ENCODE results near the gene FOXC2. TPM values are rescaled to one million over a fixed set of nuclear protein-coding genes. Genes with fewer than 3 reads are reported as not detected.

FOXC2 gene
- total and polyA plus RNA-seq, 2 donors (not counting 3 experiments of a cell fraction or from before 2014, with no cell fraction given), result 7.7 to 44.0 TPM

- intact Hi-C loops (cut with micrococcal nuclease) (no loop called here), dilution Hi-C loops (cut with MboI; ENCODE audit: extremely low pct_ligation_motif_present, low sequenced_read_pairs) (no loop called here)
- no peak overlapping the region for H3K9ac ChIP-seq (replicated peaks; ENCODE audit: extremely low read depth, insufficient read depth, low read length)
- no peaks in the 10 kb centered on the region for H3K9me1 ChIP-seq (replicated peaks; ENCODE audit: control insufficient read depth, extremely low read depth, insufficient read depth, low read length)
- CTCF ChIA-PET, result interaction anchor here (1.2 to 1.3 kb wide), 2 partner anchors 15 to 460 kb away, joined by 4 read pairs; no protein-coding TSS in a partner anchor
- H3K4me1 ChIP-seq (ENCODE audit: control insufficient read depth, extremely low read depth, insufficient read depth, low read length), result no peaks in the 10 kb centered on the region
- H4K20me1 ChIP-seq (replicated peaks; ENCODE audit: control insufficient read depth, extremely low read depth, insufficient read depth, low read length), result no peaks in the 10 kb centered on the region
- DNase-seq (ENCODE audit: low read depth, low spot score) (no peak), FAIRE-seq (no peak)
- no peaks in the 10 kb centered on the region for H3K79me2 ChIP-seq (ENCODE audit: control insufficient read depth, insufficient read depth, low read length)
- no TSS peak for BruUV-seq (replicated peaks)
- TF ChIP-seq POLR2A (IDR thresholded peaks at IDR 0.05; ENCODE audit: low read depth, low read length) (no peak), JUN (IDR thresholded peaks at IDR 0.05; ENCODE audit: borderline replicate concordance, insufficient read depth, insufficient read length, low read depth) (no peak), MYC (IDR thresholded peaks at IDR 0.05; ENCODE audit: low read depth, low read length) (no peak), CTCF (IDR thresholded peaks at IDR 0.05; ENCODE audit: extremely low read depth in 1 of 2, insufficient read depth in 1 of 2, low read depth in 1 of 2, low read length in 2 of 2) (no peak), FOS (IDR thresholded peaks at IDR 0.05; ENCODE audit: borderline replicate concordance, insufficient read depth, low read length) (no peak), GATA2 (IDR thresholded peaks at IDR 0.05; ENCODE audit: insufficient read depth, insufficient read length, low read depth, low read length) (no peak), EZH2 (IDR thresholded peaks at IDR 0.05; ENCODE audit: borderline replicate concordance, low read depth, low read length, severe bottlenecking) (no peak), POLR2AphosphoS5 (IDR thresholded peaks at IDR 0.05; ENCODE audit: insufficient read depth, low read depth, low read length) (no peak)
- TF ChIP-seq, protein P1, sequence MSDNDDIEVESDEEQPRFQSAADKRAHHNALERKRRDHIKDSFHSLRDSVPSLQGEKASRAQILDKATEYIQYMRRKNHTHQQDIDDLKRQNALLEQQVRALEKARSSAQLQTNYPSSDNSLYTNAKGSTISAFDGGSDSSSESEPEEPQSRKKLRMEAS (IDR thresholded peaks at IDR 0.05; ENCODE audit: insufficient read depth, insufficient read length), result no peak
- no peak overlapping the region for H2AFZ ChIP-seq (ENCODE audit: low read depth, low read length)
- POLR2A ChIA-PET, result no interaction called here
- H3K27me3 ChIP-seq (ENCODE audit: control insufficient read depth in 2 of 2, insufficient read depth in 2 of 2, low read length in 2 of 2), result no peaks in the 10 kb centered on the region
- no peak overlapping the region for H3K4me3 ChIP-seq (replicated peaks in 1 of 3; ENCODE audit: insufficient read depth in 1 of 3, low read depth in 1 of 3, low read length in 3 of 3)
- H3K9me3 ChIP-seq (replicated peaks; ENCODE audit: control insufficient read depth, insufficient read depth, low read length), result no peaks in the 10 kb centered on the region
- H3K36me3 ChIP-seq (ENCODE audit: control insufficient read depth in 2 of 2, extremely low read depth in 1 of 2, insufficient read depth in 2 of 2, low read length in 2 of 2), result peaks cover 0 to 9% of the 10 kb centered on the region in 2 experiments
- H3K27ac ChIP-seq (ENCODE audit: insufficient read depth, low read depth, low read length), result no peak overlapping the region
- no peak overlapping the region for H3K4me2 ChIP-seq (ENCODE audit: insufficient read depth, low read length)
Observed at GRCh38 chr16:86533076-86533475, 33.6 kb upstream of the FOXC2 start.

All from endothelial cell of umbilical vein (primary cell).